NK-92 (cell line): ENCODE results near the gene MZT2B.
"Not testable (repeated sequence)": the region's sequence is repeated elsewhere in the genome, so short reads cannot be mapped to it uniquely, and the experiment has no call there.

ENCODE experiments used
- DNase-seq: peaks from one replicate; lab custom pipeline; 2025; ENCODE audit not compliant: unreplicated experiment; lab: John Stamatoyannopoulos, UW

Gene MZT2B

DNA sequence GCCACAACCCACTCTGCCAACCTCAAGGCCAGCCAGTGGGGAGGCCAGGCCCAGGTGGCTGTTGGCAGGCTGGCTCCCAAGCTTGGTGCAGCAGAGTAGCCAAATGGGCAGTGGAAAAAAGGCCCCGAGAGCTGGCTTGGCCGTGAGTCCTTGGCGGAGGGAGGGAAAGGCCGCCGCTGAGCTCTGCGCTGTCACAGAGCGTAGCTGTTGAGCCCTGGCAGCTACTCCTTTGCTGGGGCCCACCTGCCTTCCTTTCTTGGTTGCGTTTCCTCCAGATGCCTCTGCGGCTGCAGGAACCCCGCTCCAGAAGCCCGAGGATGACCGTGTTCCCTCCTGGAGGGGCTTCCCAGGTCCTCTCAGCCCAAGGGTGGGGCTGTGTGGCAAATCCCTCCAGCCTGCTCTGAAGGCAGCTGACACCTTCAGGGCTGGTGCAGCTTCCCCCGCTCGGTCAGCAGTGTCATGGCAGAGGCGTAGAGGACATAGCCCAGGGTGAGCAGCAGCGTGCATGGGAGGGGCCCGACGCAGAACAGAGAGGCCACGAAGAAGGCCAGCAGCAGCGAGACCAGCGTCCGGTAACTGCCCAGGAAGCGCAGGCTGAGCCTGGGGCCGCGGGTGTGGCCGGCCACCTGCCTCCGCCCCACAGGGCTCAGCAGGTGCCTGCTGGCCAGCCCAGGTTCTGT is 29.8 kb upstream of the MZT2B start:
- not testable (repeated sequence) for DNase-seq

GRCh38 chr2:130152816-130153595 is 29.1 kb upstream of the MZT2B start:
- no peak for DNase-seq

GRCh38 chr2:130153721-130154422 is 28.2 kb upstream of the MZT2B start:
- DNase-seq = not testable (repeated sequence)

DNA sequence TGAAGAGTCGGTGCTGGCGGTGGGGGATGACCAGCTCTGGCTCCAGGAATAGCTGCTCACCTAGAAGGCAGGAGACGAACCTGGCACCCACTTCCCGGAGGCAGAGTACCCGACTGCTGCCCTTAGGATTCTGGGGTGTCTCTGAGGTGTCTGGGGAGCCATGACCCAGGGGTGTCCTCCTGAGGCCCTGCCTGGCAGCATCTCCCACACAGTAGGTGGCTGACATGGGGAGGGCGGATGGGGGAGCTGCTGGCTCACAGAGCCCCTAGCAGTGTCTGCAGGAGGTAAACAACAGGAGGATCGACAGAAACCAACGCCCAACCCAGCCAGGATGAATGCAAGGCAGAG is 27.7 kb upstream of the MZT2B start:
- DNase-seq = not testable (repeated sequence)

- no peak for DNase-seq
Observed at GRCh38 chr2:130154773-130155765, 27.0 kb upstream of the MZT2B start.

DNA sequence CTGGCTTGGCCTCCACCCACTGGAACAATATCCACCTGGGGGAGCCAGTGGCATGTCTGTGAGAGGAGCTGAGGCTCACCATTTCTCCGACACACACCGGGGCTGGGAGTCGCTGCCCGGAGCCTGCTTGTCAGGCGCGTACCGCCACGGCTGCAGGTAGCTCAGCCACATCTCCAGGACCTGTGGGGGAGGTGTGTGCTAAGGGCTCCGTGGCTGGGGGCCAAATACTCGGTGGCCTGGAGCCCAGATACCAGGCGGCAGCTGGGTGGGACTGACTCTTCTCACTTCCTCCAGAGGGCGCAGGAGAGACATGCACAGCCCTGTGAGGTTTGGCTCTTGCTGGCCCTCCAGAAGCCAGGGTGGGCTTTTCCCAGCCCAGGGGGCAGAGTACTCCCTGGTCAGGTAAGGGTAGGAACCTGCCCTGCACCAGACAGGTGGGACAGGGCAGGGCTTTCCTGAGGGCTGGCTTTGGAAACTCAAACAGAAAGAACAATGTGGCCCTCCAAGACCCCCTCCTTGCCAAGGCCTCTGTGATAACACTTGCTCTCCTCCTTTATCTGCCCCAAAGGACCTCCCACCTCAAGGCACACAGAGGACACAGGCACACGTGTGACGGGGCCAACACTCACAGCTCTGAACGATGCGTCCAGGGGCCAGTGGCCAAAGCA is 26.0 kb upstream of the MZT2B start:
- DNase-seq = not testable (repeated sequence)

DNA sequence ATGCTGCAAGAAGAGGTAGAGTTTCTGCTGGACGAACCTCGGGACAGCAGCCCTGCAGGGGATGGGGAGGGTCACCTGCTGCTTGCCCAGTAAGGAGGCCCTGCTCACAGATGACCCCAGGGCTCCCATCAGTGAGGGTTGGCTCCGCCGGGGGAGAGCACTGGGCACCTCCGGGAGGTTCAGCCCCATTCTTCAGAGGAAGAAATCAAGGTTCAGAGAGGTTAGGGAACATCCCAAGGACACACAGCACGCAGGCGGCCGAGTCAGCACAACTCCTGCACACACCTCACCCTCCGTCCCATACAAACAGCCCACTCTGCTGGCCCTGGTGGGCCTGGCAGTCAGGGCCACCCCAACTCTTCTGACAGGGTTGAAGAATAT is 25.4 kb upstream of the MZT2B start:
- no peak for DNase-seq

GRCh38 chr2:130157354-130157753 is 24.7 kb upstream of the MZT2B start:
- not testable (repeated sequence) for DNase-seq

- not testable (repeated sequence) for DNase-seq
Observed at GRCh38 chr2:130157825-130158514, 24.1 kb upstream of the MZT2B start.

DNA sequence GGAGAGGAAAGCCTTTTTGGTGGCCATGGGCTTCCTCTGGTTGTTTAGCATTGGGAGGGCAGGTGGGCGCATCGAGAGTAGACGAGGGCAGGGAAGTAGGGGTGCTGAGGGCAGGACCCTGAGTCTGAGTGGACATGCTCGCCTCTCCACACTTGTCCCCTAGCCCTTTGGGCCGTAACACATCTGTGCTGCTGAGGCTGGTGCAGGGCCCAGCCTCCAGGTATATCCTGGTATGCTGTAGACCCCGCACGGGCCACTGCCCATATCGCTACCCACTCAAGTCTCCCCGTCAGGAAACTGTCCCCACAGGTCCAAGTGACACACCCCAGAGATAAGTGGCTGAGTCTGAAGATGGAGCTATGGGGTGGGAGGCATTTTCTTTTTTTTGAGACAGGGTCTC is 23.4 kb upstream of the MZT2B start:
- DNase-seq = no peak

DNA sequence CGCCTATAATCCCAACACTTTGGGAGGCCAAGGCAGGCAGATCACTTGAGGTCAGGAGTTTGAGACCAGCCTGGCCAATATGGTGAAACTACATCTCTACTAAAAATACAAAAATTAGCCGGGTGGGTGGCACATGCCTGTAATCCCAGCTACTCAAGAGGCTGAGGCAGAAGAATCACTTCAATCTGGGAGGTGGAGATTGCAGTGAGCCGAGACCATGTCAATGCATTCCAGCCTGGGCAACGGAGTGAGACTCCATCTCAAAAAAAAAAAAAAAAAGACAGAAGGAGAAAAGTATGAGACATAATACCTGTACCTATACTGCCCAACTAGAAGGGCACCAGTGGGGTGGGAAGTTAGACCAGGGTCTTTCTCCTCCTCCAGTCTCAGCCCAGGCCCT is 22.7 kb upstream of the MZT2B start:
- not testable (repeated sequence) for DNase-seq

GRCh38 chr2:130160131-130160530 is 21.9 kb upstream of the MZT2B start:
- DNase-seq = no peak

GRCh38 chr2:130160838-130161705 is 21.0 kb upstream of the MZT2B start:
- not testable (repeated sequence) for DNase-seq

DNA sequence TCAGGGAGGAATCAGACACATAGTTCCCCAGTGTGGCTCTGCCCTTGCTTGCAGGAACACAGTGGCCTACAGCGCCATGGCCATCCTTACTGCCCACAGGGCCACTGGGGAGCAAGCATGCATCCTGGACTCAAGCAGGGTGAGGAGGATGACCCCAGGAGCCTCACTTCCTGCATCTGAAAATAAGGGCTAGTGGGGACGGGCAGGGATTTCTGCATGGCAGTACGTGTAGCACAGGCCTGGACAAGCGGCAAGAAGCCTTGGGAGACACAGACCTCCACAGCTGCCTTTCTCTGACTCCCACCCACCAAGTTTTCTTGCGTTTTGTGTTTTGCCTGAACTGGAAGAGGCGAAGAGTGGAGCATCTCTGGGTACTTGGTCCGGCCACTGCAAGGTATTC is 19.6 kb upstream of the MZT2B start:
- not testable (repeated sequence) for DNase-seq

DNA sequence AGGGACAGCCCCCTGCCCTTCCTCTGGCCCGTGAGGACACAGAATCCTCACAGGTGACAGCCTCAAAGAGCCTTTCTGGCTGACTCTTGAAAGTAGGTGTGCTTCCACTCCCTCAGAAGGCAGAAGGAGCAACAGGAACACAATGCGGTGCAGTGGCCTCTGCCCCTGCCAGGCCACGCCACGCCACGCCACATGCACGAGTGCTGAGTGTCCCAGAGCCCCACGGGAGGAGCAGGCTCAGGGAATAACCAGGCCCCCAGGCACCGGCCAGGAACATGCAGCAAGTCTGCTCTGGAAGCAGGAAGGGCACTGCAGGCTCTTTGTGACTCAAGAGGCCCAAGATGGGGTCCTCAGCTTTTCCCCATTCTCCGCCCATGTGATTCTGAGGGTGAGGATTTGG is 19.1 kb upstream of the MZT2B start:
- no peak for DNase-seq

DNA sequence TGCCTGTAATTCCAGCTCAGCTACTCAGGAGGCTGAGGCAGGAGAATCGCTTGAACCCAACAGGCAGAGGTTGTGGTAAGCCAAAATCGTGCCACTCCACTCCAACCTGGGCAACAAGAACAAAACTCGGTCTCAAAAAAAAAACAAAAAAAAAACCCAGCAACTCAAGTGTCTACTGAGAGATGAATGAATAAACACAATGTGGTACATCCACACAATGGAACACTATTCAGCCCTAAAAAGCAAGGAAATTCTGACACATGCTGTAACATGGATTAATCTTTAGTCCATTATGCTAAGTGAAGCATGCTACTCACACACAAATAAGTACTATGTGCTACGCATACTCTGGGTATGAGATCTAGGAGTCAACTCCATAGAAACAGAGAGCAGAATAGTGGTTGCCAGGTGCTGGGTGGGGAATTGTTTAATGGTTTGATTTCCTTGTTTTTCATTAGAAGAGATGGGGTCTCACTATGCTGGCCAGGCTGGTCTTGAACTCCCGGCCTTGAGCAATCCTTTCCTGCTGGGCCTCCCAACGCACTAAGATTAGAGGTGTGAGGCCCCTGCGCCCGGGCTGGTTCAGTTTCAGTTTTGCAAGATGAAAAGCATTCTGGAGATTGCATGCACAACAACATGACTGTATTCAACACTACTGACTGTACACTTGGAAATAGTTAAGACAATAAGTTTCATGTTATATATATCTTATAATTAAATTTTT is 16.6 kb upstream of the MZT2B start:
- DNase-seq = no peak

DNA sequence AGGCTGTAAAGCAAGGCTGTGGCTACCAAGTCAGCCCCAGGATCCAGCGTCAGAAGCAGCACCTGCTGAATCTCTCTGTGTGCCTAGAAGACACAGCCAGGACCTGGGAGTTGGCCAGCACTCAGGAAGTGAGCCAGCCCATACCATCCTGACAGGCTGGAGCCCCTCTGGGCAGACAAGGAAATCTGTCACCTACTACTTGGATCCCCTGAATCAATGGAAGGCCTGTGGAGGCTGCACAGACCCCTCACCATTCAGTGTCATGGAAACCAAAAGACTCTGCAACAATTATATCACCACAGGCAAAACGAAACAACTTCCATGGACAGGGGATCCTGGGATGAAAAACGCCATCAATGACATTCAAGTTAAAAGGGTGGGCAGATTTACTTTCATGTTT is 15.5 kb upstream of the MZT2B start:
- not testable (repeated sequence) for DNase-seq

GRCh38 chr2:130169163-130169562 is 12.9 kb upstream of the MZT2B start:
- DNase-seq = not testable (repeated sequence)
